ENCODE data around the gene HLA-DRB1. TPM values are rescaled to one million over a fixed set of nuclear protein-coding genes. Genes with fewer than 3 reads are reported as not detected.
"Not testable (repeated sequence)": the region's sequence is repeated elsewhere in the genome, so short reads cannot be mapped to it uniquely, and the experiment has no call there.

The HLA-DRB1 gene
- total RNA-seq, 2 donors from 2014 or later, result 14.7 to 22.1 TPM

DNA sequence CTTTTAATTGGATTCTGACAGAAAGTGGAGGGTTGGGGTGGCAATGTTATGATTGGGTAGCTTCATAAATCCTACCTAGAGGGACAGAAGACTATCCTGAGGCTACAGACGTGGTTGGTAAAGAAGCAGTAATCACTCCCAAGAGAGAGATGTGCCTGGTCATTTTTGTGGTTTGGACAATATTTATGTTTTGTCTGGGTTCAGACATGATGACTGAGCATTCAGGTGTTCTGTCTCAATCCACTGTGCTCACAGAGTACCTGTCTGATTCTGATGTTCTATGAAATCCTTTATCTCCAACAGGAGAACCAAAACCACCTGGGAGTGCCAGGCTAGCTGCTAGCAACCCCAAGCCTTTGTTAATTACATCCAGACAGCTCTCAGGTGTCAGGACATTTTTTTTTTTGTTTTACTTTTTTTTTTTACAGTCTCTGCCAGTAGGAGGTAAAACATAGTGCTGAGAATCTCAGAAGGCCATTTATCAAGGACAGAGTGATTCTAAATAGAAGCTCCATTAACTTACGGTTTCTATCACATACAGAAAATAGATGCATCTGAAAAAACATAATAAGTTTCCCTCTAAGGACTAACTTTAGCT, 46.0 kb upstream of the HLA-DRB1 start:
- Histone ChIP-seq H3K27ac (no peak overlapping the region), H3K9me3 (no peaks in the 10 kb centered on the region), H3K4me3 (no peak overlapping the region), H3K4me1 (replicated peaks) (no peaks in the 10 kb centered on the region), H3K27me3 (replicated peaks; ENCODE audit: insufficient read depth) (no peaks in the 10 kb centered on the region), H3K36me3 (no peaks in the 10 kb centered on the region)
- no peak for DNase-seq (ENCODE audit: low spot score)
- WGBS, result 18% methylated on average over 2 of the region's 2 CpGs
- TF ChIP-seq POLR2A (IDR thresholded peaks at IDR 0.05) (no peak), POLR2AphosphoS5 (IDR thresholded peaks at IDR 0.05) (no peak)
- TF ChIP-seq, protein P1, sequence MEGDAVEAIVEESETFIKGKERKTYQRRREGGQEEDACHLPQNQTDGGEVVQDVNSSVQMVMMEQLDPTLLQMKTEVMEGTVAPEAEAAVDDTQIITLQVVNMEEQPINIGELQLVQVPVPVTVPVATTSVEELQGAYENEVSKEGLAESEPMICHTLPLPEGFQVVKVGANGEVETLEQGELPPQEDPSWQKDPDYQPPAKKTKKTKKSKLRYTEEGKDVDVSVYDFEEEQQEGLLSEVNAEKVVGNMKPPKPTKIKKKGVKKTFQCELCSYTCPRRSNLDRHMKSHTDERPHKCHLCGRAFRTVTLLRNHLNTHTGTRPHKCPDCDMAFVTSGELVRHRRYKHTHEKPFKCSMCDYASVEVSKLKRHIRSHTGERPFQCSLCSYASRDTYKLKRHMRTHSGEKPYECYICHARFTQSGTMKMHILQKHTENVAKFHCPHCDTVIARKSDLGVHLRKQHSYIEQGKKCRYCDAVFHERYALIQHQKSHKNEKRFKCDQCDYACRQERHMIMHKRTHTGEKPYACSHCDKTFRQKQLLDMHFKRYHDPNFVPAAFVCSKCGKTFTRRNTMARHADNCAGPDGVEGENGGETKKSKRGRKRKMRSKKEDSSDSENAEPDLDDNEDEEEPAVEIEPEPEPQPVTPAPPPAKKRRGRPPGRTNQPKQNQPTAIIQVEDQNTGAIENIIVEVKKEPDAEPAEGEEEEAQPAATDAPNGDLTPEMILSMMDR (IDR thresholded peaks at IDR 0.05), result no peak
- intact Hi-C loops (cut with DNase I), result no loop called here

DNA sequence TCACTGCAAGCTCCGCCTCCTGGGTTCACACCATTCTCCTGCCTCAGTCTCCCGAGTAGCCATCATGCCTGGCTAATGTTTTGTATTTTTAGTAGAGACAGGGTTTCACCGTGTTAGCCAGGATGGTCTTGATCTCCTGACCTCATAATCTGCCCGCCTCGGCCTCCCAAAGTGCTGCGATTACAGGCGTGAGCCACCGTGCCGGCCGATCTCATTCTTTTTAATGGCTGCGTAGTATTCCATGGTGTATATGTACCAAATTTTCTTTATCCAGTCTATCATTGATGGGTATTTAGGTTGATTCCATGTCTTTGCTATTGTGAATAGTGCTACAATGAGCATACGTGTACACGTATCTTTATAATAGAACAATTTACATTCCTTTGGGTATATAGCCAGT, 40.1 kb upstream of the HLA-DRB1 start:
- H3K9me3 ChIP-seq; H3K27ac ChIP-seq; H3K36me3 ChIP-seq; intact Hi-C loops (cut with DNase I); H3K27me3 ChIP-seq (replicated peaks; ENCODE audit: insufficient read depth); H3K4me1 ChIP-seq (replicated peaks); DNase-seq (ENCODE audit: low spot score); H3K4me3 ChIP-seq: not testable (repeated sequence)
- WGBS, result 97% methylated on average over 11 of the region's 13 CpGs

DNA sequence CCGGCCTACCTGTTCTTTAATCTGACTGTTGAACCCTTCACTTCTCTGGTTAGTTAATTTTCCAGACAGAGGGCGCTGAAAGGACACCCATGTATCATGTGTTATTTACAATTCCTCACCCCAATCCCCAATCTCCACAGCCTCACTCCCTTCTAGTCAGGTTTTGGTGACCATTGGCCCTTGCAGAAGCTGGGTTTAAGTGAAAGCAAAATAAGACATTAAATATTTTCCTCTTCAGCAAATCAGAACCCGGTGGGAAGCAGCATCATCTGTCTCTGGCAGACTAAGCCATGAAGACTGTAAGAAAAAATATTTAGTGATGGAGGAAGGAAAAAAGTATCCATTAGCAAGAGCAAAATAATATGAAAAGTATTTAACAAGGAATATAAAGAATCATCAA, 38.2 kb upstream of the HLA-DRB1 start:
- H3K9me3 ChIP-seq, result no peaks in the 10 kb centered on the region
- H3K4me3 ChIP-seq, result no peak overlapping the region
- intact Hi-C loops (cut with DNase I), result no loop called here
- TF ChIP-seq POLR2AphosphoS5 (IDR thresholded peaks at IDR 0.05) (no peak), POLR2A (IDR thresholded peaks at IDR 0.05) (no peak)
- TF ChIP-seq, protein P1 (IDR thresholded peaks at IDR 0.05), result no peak
- H3K27ac ChIP-seq, result no peak overlapping the region
- H3K36me3 ChIP-seq, result no peaks in the 10 kb centered on the region
- WGBS, result 65% methylated on average over 3 of the region's 3 CpGs
- DNase-seq (ENCODE audit: low spot score), result no peak
- H3K27me3 ChIP-seq (replicated peaks; ENCODE audit: insufficient read depth), result no peaks in the 10 kb centered on the region
- no peaks in the 10 kb centered on the region for H3K4me1 ChIP-seq (replicated peaks)

DNA sequence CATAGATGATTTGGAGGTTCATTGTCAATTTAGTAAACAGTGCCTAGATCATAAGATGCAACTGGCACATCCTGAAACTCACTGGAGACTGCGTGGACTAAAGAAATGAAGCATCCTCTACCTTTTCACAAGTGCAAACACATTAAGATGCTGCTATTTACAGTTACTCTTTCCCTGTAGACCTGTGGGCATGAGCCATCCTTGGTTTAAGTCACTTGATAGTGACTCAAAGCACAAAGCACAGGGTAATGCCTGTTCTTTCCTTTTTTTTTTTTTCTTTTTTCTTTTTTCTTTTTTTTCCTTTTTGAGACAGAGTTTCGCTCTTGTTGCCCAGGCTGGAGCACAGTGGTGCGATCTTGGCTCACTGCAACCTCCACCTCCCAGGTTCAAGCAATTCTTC, 37.6 kb upstream of the HLA-DRB1 start:
- Histone ChIP-seq H3K4me3 (no peak overlapping the region), H3K27ac (no peak overlapping the region), H3K9me3 (no peaks in the 10 kb centered on the region), H3K4me1 (replicated peaks) (no peaks in the 10 kb centered on the region), H3K36me3 (no peaks in the 10 kb centered on the region), H3K27me3 (replicated peaks; ENCODE audit: insufficient read depth) (no peaks in the 10 kb centered on the region)
- intact Hi-C loops (cut with DNase I), result no loop called here
- 58% methylated on average over 3 of the region's 3 CpGs for WGBS
- TF ChIP-seq, protein P1 (IDR thresholded peaks at IDR 0.05), result no peak
- no peak for TF ChIP-seq POLR2A (IDR thresholded peaks at IDR 0.05)
- no peak for TF ChIP-seq POLR2AphosphoS5 (IDR thresholded peaks at IDR 0.05)
- no peak for DNase-seq (ENCODE audit: low spot score)

DNA sequence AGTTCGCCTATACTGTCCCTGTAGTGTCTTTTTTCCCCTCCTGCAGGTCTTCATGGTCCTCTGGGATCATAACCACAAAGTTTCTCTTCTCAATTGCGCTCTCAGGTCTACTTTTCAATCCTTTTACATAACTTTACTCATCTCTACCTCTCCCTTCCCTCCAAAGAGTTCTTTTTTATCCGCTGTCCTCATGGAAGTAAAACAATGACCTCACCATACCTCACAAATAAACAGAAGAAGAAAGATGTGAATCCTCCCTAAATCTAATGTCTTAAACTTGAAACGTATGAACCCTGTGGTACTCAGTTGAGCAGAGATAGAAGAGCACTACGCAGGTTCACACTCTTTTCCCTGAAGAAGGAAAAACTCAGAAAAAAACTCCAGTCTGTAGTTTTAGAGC, 35.5 kb upstream of the HLA-DRB1 start:
- DNase-seq (ENCODE audit: low spot score), result no peak
- Histone ChIP-seq H3K4me1 (replicated peaks) (no peaks in the 10 kb centered on the region), H3K4me3 (no peak overlapping the region), H3K27me3 (replicated peaks; ENCODE audit: insufficient read depth) (no peaks in the 10 kb centered on the region), H3K27ac (no peak overlapping the region), H3K36me3 (no peaks in the 10 kb centered on the region), H3K9me3 (no peaks in the 10 kb centered on the region)
- no peak for TF ChIP-seq POLR2A (IDR thresholded peaks at IDR 0.05)
- no peak for TF ChIP-seq POLR2AphosphoS5 (IDR thresholded peaks at IDR 0.05)
- TF ChIP-seq, protein P1 (IDR thresholded peaks at IDR 0.05), result no peak
- intact Hi-C loops (cut with DNase I), result no loop called here
- WGBS, result 29% methylated on average over 5 of the region's 5 CpGs
